RWPE1 (cell line): ENCODE results near the gene FKBP4.

ENCODE experiments used
- CTCF ChIA-PET: fragments of 350-600 bp; sonication (Branson Sonifier 250); formaldehyde crosslinking; extraction: SDS; loops from one replicate; lab custom pipeline; 2021; lab: Yijun Ruan, JAX
- POLR2A ChIA-PET: fragments of 400-600 bp; formaldehyde crosslinking; extraction: SDS; loops from one replicate; lab custom pipeline; 2020; ENCODE audit warnings: antibody characterized with exemption; ENCODE audit not compliant: low non-redundant PET; lab: Yijun Ruan, JAX
- DNase-seq: peaks from one replicate; pipeline ENCODE4 v3.0.0; 2012; ENCODE audit warnings: low spot score
- H3K27ac ChIP-seq: fragments of 450-650 bp; 2 replicates; pipeline ENCODE4 v1.5.1; 2017
- TF ChIP-seq, protein P1 (sequence below): fragments of 450-650 bp; conservative IDR thresholded peaks from 2 replicates; pipeline ENCODE4 v1.5.1; 2017; ENCODE audit warnings: low read depth, mild to moderate bottlenecking

FKBP4 gene

DNA sequence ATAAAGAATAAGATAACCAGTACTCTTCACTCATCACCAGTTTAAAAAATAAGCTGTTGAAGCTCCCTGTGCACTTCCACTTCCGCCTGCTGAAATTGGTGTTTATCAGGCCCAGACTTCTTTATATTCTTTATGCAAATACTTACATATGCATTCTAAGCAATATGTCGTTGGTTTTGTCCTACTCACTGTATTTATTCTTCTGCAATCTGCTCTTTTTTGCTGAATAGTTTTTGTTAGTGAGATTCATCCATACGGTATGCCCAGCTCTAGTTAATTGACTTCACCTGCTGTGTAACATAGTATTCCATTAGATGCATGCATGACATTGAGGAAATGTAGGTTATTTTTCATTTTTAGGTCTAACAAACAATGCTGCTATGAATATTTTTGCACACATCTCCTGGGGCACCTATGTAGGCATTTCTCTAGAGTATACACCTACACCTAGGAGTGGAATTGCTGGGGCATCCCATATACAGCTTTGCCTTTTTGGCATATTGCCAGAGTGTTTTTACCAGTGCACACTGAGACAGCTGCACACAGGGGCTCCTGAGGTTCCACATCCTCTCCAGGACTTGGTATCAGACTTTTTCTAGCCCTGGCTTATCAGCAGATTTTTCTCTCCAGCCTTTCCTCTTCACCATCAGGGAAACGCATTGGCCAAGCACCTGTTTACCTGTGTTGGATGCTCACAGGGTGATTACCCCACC, 41.1 kb downstream of the FKBP4 start:
- ChIA-PET POLR2A (interaction anchor here (0.6 kb wide), 1 partner anchor 162 kb away, joined by 8 read pairs; no protein-coding TSS in a partner anchor), CTCF (interaction anchor here (0.6 kb wide), 1 partner anchor 1650 kb away, joined by 3 read pairs; no protein-coding TSS in a partner anchor)
- no peak for DNase-seq
- TF ChIP-seq, protein P1, sequence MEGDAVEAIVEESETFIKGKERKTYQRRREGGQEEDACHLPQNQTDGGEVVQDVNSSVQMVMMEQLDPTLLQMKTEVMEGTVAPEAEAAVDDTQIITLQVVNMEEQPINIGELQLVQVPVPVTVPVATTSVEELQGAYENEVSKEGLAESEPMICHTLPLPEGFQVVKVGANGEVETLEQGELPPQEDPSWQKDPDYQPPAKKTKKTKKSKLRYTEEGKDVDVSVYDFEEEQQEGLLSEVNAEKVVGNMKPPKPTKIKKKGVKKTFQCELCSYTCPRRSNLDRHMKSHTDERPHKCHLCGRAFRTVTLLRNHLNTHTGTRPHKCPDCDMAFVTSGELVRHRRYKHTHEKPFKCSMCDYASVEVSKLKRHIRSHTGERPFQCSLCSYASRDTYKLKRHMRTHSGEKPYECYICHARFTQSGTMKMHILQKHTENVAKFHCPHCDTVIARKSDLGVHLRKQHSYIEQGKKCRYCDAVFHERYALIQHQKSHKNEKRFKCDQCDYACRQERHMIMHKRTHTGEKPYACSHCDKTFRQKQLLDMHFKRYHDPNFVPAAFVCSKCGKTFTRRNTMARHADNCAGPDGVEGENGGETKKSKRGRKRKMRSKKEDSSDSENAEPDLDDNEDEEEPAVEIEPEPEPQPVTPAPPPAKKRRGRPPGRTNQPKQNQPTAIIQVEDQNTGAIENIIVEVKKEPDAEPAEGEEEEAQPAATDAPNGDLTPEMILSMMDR: no peak
- H3K27ac ChIP-seq: no peak overlapping the region

DNA sequence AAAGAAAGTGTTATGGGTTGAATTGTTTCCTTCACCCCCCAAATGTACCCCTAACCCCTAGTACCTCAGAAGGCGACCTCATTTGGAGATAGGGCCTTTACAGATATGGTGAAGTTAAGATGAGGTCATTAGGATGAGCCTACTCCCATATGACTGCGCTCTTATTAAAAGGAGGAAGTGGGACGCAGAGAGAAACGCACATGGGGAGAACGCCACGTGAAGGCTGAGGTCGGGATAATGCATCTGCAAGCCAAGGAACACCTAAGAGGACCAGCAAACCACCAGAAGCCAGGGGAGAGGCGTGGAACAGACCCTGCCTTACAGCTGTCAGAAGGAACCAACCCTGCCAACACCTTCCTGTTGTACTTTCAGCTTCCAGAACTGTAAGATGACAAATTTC, 41.8 kb downstream of the FKBP4 start:
- CTCF ChIA-PET: interaction anchor here (0.6 kb wide), 1 partner anchor 1650 kb away, joined by 3 read pairs; no protein-coding TSS in a partner anchor
- DNase-seq: no peak

DNA sequence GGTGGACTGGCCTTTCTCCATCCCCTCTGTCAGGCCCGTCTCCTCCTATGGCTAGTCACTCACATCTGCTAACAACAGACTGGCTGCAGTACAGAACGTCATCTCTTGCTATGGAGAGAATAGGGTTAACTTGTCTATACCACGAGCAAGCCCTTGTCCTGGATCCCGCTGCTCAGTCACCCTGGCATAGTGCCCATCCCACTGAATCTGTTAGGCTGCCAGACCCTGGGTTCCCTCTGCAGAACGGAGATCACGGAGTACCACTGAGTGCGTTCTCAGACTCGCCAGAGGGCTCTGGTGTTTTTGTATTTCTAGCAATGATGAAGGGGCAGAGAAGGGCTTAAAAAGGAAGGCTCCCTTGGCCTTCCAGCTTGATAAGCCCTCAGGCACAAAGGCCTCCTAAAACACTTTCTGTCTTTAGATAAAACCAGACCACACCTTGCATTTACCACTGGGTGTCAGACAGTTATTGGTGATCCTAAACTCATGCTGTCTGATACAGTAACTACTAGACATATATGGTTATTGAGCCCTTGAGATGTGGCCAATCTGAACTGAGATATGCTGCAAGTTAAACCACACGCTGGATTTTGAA, 46.4 kb downstream of the FKBP4 start:
- DNase-seq: no peak
- POLR2A ChIA-PET: no interaction called here
- H3K27ac ChIP-seq: no peak overlapping the region
- CTCF ChIA-PET: interaction anchor here (0.6 kb wide), 1 partner anchor 13 kb away, joined by 4 read pairs; no protein-coding TSS in a partner anchor
- TF ChIP-seq, protein P1: no peak

More for the DNA sequence above, 41.8 kb downstream of the FKBP4 start:
- no peak overlapping the region for H3K27ac ChIP-seq
- POLR2A ChIA-PET: no interaction called here
- TF ChIP-seq, protein P1: no peak

DNA sequence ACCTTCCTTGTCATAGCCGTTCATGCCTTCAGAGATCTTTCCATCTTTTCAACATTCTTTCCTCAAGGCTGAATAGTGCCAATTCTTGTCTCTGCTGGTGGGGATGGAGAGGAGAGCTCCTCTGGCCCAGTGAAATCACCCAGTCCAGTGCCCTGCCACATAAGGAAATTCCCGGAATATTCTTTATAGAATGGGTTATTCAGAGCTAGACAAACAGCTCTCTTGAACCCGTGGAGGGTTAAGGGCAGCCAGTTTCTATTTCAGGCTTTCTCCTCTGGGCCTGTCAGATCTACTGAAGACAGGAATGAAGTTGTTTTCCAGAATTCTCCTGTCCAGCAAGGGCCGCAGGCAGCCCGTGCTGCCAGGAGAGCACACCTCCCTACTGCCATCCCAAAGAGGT, 48.2 kb downstream of the FKBP4 start:
- POLR2A ChIA-PET: no interaction called here
- H3K27ac ChIP-seq: no peak overlapping the region
- no peak for DNase-seq
- TF ChIP-seq, protein P1: no peak
- CTCF ChIA-PET: interaction anchor here (0.7 kb wide), 1 partner anchor 373 kb away, joined by 5 read pairs; no protein-coding TSS in a partner anchor

DNA sequence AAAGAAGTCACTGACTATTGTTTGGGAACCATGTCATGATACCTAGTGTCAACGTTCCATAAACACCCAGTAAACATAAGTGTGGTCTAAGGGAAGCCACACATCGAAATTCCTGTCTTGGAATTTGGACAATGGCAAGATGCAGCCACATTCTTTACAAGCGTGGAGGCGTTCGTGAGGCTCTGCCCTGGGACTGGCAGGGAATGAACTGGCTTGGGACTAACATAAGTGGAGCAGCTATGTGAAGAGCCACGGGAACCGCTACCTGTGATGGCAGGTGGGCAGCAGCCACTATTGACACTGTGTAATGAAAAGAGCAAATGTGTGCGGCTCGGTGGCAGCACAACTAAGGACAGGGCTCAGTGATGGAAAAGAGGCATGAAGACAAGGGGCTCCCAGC, 50.0 kb downstream of the FKBP4 start:
- CTCF ChIA-PET: interaction anchor here (0.6 to 1.7 kb wide), 2 partner anchors 9 to 431 kb away, joined by 3 to 5 read pairs; no protein-coding TSS in a partner anchor
- TF ChIP-seq, protein P1: no peak
- POLR2A ChIA-PET: no interaction called here
- H3K27ac ChIP-seq: no peak overlapping the region
- no peak for DNase-seq

DNA sequence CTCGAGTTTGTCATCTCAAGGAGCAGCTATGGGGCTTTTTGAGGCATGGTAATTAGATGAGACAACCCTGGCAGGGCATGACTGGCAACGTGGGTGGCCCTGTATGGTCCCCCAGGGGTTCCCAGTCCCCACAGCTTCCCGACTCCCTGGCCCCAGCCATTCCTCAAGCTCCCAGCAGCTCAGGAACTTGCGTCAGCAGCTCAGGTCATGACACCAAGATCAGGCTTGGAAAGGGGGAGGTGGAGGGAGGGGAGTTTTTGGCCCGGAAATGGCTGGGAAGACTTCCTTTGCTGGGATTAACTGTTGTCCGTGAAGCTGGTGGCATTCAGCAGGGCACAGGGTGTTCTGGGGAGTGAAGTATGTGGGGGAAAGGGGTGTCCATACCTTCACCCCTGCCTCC, 50.5 kb downstream of the FKBP4 start:
- TF ChIP-seq, protein P1: no peak
- CTCF ChIA-PET: interaction anchor here (0.6 to 1.7 kb wide), 5 partner anchors 9 to 1630 kb away, joined by 3 to 5 read pairs (median 3); no protein-coding TSS in a partner anchor
- POLR2A ChIA-PET: no interaction called here
- no peak overlapping the region for H3K27ac ChIP-seq
- no peak for DNase-seq
